NCI-H128 (cell line): ENCODE measurements around the gene NR2C2AP.

ENCODE experiments used
- DNase-seq: peaks from one replicate; lab custom pipeline; 2025; ENCODE audit not compliant: unreplicated experiment; lab: John Stamatoyannopoulos, UW

The NR2C2AP gene

DNA sequence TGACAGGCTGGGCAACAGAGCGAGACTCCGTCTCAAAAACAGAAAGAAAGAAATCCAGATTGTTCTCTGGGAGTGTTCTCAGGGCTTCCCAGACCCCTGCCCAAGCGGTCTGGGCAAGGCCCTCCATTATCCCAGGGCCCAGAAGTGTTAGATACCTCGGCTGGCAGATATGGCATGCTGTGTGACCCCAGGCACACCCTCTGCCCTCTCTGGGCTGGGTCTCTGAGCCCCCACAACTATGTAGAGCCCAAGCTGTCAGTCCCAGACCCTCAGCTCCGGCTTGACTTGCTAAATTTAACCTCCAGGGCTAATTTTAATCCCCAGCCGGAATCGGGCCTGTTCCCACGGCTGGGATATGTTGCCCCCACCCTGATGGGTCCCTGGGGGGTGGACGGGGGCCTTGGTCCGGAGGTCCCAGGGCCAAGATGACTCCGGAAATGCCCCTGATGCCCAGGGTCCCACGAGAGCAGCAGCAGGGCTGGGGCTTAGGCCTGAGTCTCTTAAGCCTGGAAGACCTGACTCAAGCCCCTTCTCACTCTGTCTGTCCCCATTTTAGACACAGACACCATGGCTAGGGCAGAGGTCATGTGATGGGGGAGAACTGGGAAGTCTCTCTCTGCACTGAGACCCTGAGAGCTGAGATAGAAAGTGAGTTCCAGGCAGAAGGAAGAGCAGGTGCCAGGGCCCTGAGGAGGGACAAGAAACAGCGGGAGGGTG, 50.4 kb downstream of the NR2C2AP start:
- no peak for DNase-seq

DNA sequence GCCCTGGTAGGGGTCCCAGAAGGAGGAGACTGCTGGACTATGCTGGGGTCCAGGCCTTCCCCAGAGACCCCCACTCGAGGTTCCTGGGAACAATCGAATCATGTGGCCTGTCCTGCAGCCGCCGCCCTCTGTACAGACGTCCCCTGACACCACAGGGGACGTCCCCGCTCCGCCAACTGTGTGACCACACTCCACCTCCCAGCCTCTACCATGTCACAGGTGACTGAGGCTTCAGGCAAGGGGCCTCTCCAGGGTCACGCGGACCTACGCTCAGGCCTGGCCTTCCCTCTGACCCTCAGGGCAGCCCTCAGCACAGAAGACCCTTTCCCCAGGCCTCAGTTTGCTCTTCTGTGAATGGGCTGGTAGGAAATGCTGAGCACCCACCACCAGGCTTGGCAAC, 51.8 kb downstream of the NR2C2AP start:
- no peak for DNase-seq
